OCI-LY7 (cell line): ENCODE results near the gene CFH. TPM values are rescaled to one million over a fixed set of nuclear protein-coding genes. Genes with fewer than 3 reads are reported as not detected.

ENCODE experiments used
- BruUV-seq: library from RNA; stranded (reverse); fragments of 400-500 nt; replicated peaks from 2 replicates; lab custom pipeline; 2021; lab: Mats Ljungman, UMichigan
- CTCF ChIA-PET: fragments of 300-600 bp; sonication (Branson Sonifier 250); formaldehyde crosslinking; loops from one replicate; lab custom pipeline; 2022; ENCODE audit warnings: antibody characterized with exemption; ENCODE audit not compliant: unreplicated experiment; lab: Charles Lee
- POLR2A ChIA-PET: fragments of 300-600 bp; sonication (Branson Sonifier 250); formaldehyde crosslinking; loops from one replicate; lab custom pipeline; 2022; ENCODE audit warnings: antibody characterized with exemption; lab: Charles Lee
- DNase-seq: peaks from one replicate; pipeline ENCODE4 v3.0.0-alpha.2; 2015; ENCODE audit warnings: low spot score
- H2AFZ ChIP-seq: fragments of 200-600 bp; sonication (generic), shearing (Covaris generic); 2 replicates; pipeline ENCODE4 v1.6.1; 2014; ENCODE audit warnings: mild to moderate bottlenecking, antibody characterized with exemption, low read length, moderate library complexity
- H3K27ac ChIP-seq: fragments of 200-600 bp; sonication (generic); 2 replicates; pipeline ENCODE4 v1.5.1; 2014; ENCODE audit warnings: mixed run types, low read depth, mild to moderate bottlenecking, moderate library complexity, low read length, inconsistent platforms; ENCODE audit not compliant: poor library complexity, severe bottlenecking
- H3K36me3 ChIP-seq: fragments of 200-600 bp; sonication (generic); 2 replicates; pipeline ENCODE4 v1.6.1; 2014; ENCODE audit warnings: mild to moderate bottlenecking, antibody characterized with exemption, low read length, moderate library complexity, mixed read lengths; ENCODE audit not compliant: insufficient read depth
- H3K4me1 ChIP-seq: fragments of 200-600 bp; sonication (generic); 2 replicates; pipeline ENCODE4 v1.5.1; 2014; ENCODE audit warnings: mild to moderate bottlenecking, low read length; ENCODE audit not compliant: insufficient read depth, poor library complexity, severe bottlenecking
- H3K4me2 ChIP-seq: fragments of 200-600 bp; sonication (generic); 2 replicates; pipeline ENCODE4 v1.6.1; 2014; ENCODE audit warnings: mild to moderate bottlenecking, low read length
- H3K4me3 ChIP-seq: fragments of 200-600 bp; sonication (generic); 2 replicates; pipeline ENCODE4 v1.5.1; 2014; ENCODE audit warnings: mild to moderate bottlenecking, low read depth, low read length; ENCODE audit not compliant: poor library complexity, severe bottlenecking
- H3K79me2 ChIP-seq: fragments of 200-600 bp; sonication (generic); 2 replicates; pipeline ENCODE4 v1.6.1; 2016; ENCODE audit warnings: low read depth, mild to moderate bottlenecking, low read length, moderate library complexity, mixed read lengths; ENCODE audit not compliant: insufficient read depth
- H3K9me2 ChIP-seq: fragments of 200-600 bp; sonication (generic); 2 replicates; pipeline ENCODE4 v1.6.1; 2016; ENCODE audit warnings: mild to moderate bottlenecking, low read length, mixed read lengths; ENCODE audit not compliant: insufficient read depth
- H3K9me3 ChIP-seq: fragments of 200-600 bp; sonication (generic); 2 replicates; pipeline ENCODE4 v1.6.1; 2014; ENCODE audit warnings: mild to moderate bottlenecking, mixed run types, low read length, mixed read lengths
- H4K20me1 ChIP-seq: fragments of 200-600 bp; sonication (generic); 2 replicates; pipeline ENCODE4 v1.6.1; 2014; ENCODE audit warnings: mild to moderate bottlenecking, antibody characterized with exemption, low read length, moderate library complexity, mixed read lengths; ENCODE audit not compliant: insufficient read depth
- EZH2phosphoT487 ChIP-seq: fragments of 200-600 bp; sonication (generic); IDR thresholded peaks from 2 replicates; pipeline ENCODE4 v1.6.1; 2018; ENCODE audit warnings: low read depth, borderline replicate concordance, mild to moderate bottlenecking, mixed run types, antibody characterized with exemption, low read length, moderate library complexity, mixed read lengths
- intact Hi-C: fragments of 100-400 bp; cut with micrococcal nuclease; formaldehyde crosslinking; loops from one replicate; pipeline ENCODE4 v1.10.0; 2022; ENCODE audit not compliant: unreplicated experiment
- total RNA-seq, 2 experiments: library from RNA; depleted of rRNA in 1 of 2; stranded (reverse); fragments of >200 nt in 1 of 2; shearing (Covaris generic) in 1 of 2; gene quantifications; 2 replicates each; pipeline ENCODE4 v1.2.3, GENCODE V29; 2014 to 2022
- TF ChIP-seq, protein P1 (sequence below): fragments of 200-600 bp; sonication (generic); conservative IDR thresholded peaks from 2 replicates; pipeline ENCODE4 v1.5.1; 2014; ENCODE audit warnings: mild to moderate bottlenecking, antibody characterized with exemption, low read length, moderate library complexity, mixed read lengths

CFH gene
- total RNA-seq, 2 experiments from 2014 or later, result not detected

DNA sequence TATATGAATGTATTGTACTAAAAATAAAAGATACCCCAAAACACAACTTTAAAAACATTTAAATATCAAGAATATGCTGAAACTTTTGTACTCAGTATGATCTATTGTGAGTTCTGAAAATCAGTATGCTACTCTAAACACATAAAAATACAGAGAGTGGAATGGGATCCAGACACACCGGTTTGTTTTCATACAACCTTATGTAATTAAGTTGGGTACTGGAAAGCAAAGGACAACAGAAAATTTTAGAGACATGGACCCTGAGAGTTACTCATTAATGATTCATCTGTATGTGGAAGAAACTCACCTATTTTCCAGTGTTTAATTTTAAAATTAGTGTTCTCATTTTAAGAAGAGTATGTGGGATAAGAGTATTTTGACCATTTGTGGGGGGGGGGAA lies 121.9 kb downstream of the CFH start:
- no peaks in the 10 kb centered on the region for H3K9me3 ChIP-seq
- TF ChIP-seq, protein P1, sequence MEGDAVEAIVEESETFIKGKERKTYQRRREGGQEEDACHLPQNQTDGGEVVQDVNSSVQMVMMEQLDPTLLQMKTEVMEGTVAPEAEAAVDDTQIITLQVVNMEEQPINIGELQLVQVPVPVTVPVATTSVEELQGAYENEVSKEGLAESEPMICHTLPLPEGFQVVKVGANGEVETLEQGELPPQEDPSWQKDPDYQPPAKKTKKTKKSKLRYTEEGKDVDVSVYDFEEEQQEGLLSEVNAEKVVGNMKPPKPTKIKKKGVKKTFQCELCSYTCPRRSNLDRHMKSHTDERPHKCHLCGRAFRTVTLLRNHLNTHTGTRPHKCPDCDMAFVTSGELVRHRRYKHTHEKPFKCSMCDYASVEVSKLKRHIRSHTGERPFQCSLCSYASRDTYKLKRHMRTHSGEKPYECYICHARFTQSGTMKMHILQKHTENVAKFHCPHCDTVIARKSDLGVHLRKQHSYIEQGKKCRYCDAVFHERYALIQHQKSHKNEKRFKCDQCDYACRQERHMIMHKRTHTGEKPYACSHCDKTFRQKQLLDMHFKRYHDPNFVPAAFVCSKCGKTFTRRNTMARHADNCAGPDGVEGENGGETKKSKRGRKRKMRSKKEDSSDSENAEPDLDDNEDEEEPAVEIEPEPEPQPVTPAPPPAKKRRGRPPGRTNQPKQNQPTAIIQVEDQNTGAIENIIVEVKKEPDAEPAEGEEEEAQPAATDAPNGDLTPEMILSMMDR, result no peak
- no peak for TF ChIP-seq EZH2phosphoT487
- DNase-seq, result no peak
- no peak overlapping the region for H3K4me3 ChIP-seq
- H3K4me2 ChIP-seq, result no peak overlapping the region
- H3K4me1 ChIP-seq, result no peaks in the 10 kb centered on the region
- ChIA-PET CTCF (no interaction called here), POLR2A (no interaction called here)
- H4K20me1 ChIP-seq, result no peaks in the 10 kb centered on the region
- intact Hi-C loops, result no loop called here
- H3K79me2 ChIP-seq, result no peaks in the 10 kb centered on the region
- H3K36me3 ChIP-seq, result no peaks in the 10 kb centered on the region
- no peak overlapping the region for H3K27ac ChIP-seq
- BruUV-seq, result no TSS peak
- no peaks in the 10 kb centered on the region for H3K9me2 ChIP-seq
- no peak overlapping the region for H2AFZ ChIP-seq

DNA sequence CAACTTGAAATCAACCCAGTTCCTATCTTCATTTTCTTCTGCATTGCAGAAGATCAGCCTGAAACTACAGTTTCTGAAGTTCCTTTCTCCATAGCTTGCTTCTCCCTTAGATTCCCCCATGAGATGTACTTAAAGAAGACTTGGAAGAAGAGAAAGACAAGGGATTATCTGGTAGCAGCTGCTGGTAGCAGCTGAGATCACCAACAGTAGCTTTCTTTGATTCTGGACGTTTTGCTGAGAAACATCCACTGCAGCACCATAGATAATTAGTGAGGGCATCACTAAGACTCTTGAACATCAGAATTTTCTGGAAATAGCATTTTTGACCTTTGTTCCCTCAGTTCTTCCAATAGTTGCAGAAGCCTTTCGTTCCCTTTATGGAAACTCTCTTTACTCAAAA lies 122.3 kb downstream of the CFH start:
- POLR2A ChIA-PET, result no interaction called here
- Histone ChIP-seq H3K4me2 (no peak overlapping the region), H3K36me3 (no peaks in the 10 kb centered on the region), H3K9me2 (no peaks in the 10 kb centered on the region), H3K79me2 (no peaks in the 10 kb centered on the region), H3K4me3 (no peak overlapping the region), H2AFZ (no peak overlapping the region), H4K20me1 (no peaks in the 10 kb centered on the region), H3K4me1 (no peaks in the 10 kb centered on the region), H3K27ac (no peak overlapping the region), H3K9me3 (no peaks in the 10 kb centered on the region)
- no peak for DNase-seq
- CTCF ChIA-PET, result no interaction called here
- no TSS peak for BruUV-seq
- TF ChIP-seq EZH2phosphoT487, result no peak
- TF ChIP-seq, protein P1, result no peak
- intact Hi-C loops, result no loop called here

DNA sequence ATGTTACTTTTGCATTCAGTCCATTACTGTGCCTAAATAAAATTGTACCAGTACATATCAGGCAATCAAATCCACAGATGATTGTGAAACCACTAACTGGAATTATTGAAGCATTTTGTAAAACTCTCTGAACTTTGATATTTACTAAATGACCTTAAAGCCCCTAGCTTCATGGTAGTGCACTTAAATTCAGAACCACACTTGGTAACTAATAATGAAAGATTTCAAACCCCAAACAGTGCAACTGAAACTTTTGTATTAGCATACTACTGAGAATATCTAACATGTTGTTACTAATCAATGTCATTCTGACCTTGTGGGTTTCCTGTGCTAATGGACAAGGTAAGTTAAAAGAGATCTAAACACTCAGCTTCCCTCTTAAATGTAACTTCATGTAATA lies 122.8 kb downstream of the CFH start, which contains the start of gene CFHR3:
TSS of gene CFHR3 (plus strand) at position 238 of the 400 bp plus-strand sequence. CDS start at position 285, 47 bp downstream.
- TF ChIP-seq, protein P1, result no peak
- TF ChIP-seq EZH2phosphoT487, result no peak
- Histone ChIP-seq H3K4me1 (no peaks in the 10 kb centered on the region), H3K9me2 (no peaks in the 10 kb centered on the region), H3K4me3 (no peak within 1 kb of the TSS), H3K79me2 (no peaks in the 10 kb centered on the region), H2AFZ (no peak within 1 kb of the TSS), H3K4me2 (no peak within 1 kb of the TSS), H3K36me3 (no peaks in the 10 kb centered on the region), H3K27ac (no peak within 1 kb of the TSS), H4K20me1 (no peaks in the 10 kb centered on the region), H3K9me3 (no peaks in the 10 kb centered on the region)
- BruUV-seq, result no TSS peak
- ChIA-PET POLR2A (no interaction called here), CTCF (no interaction called here)
- intact Hi-C loops, result no loop called here
- DNase-seq, result no peak
